ENCODE measurements around the gene PIGU.

GRCh38 chr20:34691838-34692237 is 14.9 kb upstream of the PIGU start:
- TF ChIP-seq CTCF (IDR thresholded peaks at IDR 0.05) (no peak), POLR2A (IDR thresholded peaks at IDR 0.05) (no peak)

Data from heart left ventricle (tissue), 13 donors.